AG10803 (cell line): ENCODE measurements around the gene CANT1.

ENCODE experiments used
- DNase-seq: peaks from one replicate; pipeline ENCODE4 v3.0.0; 2010; ENCODE audit warnings: low read depth
- H3K4me3 ChIP-seq: 2 replicates; pipeline ENCODE4 v1.5.1; 2011; ENCODE audit warnings: mild to moderate bottlenecking, low read length, control low read depth
- CTCF ChIP-seq: conservative IDR thresholded peaks from 2 replicates; pipeline ENCODE4 v1.5.1; 2011; ENCODE audit warnings: mild to moderate bottlenecking, low read length, control low read depth, inconsistent platforms

Gene CANT1

GRCh38 chr17:78976907-78977680, 32.5 kb downstream of the CANT1 start:
- H3K4me3 ChIP-seq: no peak overlapping the region
- TF ChIP-seq CTCF: no peak
- DNase-seq: no peak

- TF ChIP-seq CTCF: no peak
- peak overlapping the region; percentile 27 for H3K4me3 ChIP-seq
- DNase-seq: peak; percentile 88
Measured at GRCh38 chr17:78974635-78975591, 34.7 kb downstream of the CANT1 start.

- DNase-seq: no peak
- TF ChIP-seq CTCF: no peak
- H3K4me3 ChIP-seq: no peak overlapping the region
Measured at GRCh38 chr17:78973792-78974520, 35.6 kb downstream of the CANT1 start.

- no peak for TF ChIP-seq CTCF
- H3K4me3 ChIP-seq: no peak overlapping the region
- DNase-seq: no peak
Measured at GRCh38 chr17:78973196-78973595, 36.4 kb downstream of the CANT1 start.

- no peak overlapping the region for H3K4me3 ChIP-seq
- no peak for DNase-seq
- no peak for TF ChIP-seq CTCF
Measured at GRCh38 chr17:78972507-78973105, 37.0 kb downstream of the CANT1 start.

- TF ChIP-seq CTCF: no peak
- no peak overlapping the region for H3K4me3 ChIP-seq
- DNase-seq: no peak
Measured at GRCh38 chr17:78971756-78972506, 37.6 kb downstream of the CANT1 start.
